ENCODE data around the gene COBL.

The COBL gene

DNA sequence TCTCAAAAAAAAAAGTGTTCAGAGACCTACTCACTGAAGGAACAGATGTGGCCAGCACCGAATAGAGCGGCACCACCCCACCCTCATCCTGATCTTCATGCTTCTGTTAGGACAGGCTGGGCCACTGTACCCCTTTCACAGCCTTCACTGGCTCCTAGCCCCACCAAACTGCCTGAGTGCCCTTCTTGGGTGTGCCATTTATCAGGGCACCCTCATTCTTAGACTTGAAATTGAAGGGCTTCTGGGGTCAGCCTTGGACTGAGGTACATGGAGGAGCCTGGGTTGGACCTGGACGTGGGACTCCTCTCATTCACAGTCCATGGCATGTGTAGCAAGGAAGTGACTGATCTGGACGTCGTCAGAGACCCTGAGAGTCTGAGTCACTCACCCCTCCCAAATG, 190.3 kb downstream of the COBL start:
- Histone ChIP-seq H3K79me2 (no peaks in the 10 kb centered on the region), H3K27me3 (ENCODE audit: control insufficient read depth, insufficient read depth, low read length) (no peaks in the 10 kb centered on the region), H3K9me3 (ENCODE audit: control insufficient read depth, low read length) (no peaks in the 10 kb centered on the region), H3K4me2 (ENCODE audit: low read length) (no peak overlapping the region), H2AFZ (no peak overlapping the region), H3K4me3 (ENCODE audit: low read depth, low read length) (no peak overlapping the region), H3K36me3 (ENCODE audit: control insufficient read depth, insufficient read depth, low read length) (no peaks in the 10 kb centered on the region), H3K4me1 (peaks cover 17% of the 10 kb centered on the region), H3K27ac (no peak overlapping the region), H3K9ac (no peak overlapping the region)
- TF ChIP-seq CTCF (IDR thresholded peaks at IDR 0.05) = no peak

GRCh38 chr7:51124321-51124720, 192.3 kb downstream of the COBL start:
- Histone ChIP-seq H3K4me1 (peaks cover 17% of the 10 kb centered on the region), H3K9me3 (ENCODE audit: control insufficient read depth, low read length) (no peaks in the 10 kb centered on the region), H2AFZ (no peak overlapping the region), H3K9ac (no peak overlapping the region), H3K79me2 (no peaks in the 10 kb centered on the region), H3K27ac (no peak overlapping the region), H3K27me3 (ENCODE audit: control insufficient read depth, insufficient read depth, low read length) (no peaks in the 10 kb centered on the region), H3K4me2 (ENCODE audit: low read length) (no peak overlapping the region), H3K4me3 (ENCODE audit: low read depth, low read length) (no peak overlapping the region), H3K36me3 (ENCODE audit: control insufficient read depth, insufficient read depth, low read length) (no peaks in the 10 kb centered on the region)
- no peak for TF ChIP-seq CTCF (IDR thresholded peaks at IDR 0.05)

GRCh38 chr7:51123322-51124019, 193.1 kb downstream of the COBL start:
- H3K36me3 ChIP-seq (ENCODE audit: control insufficient read depth, insufficient read depth, low read length) = no peaks in the 10 kb centered on the region
- no peak overlapping the region for H3K4me3 ChIP-seq (ENCODE audit: low read depth, low read length)
- H3K27ac ChIP-seq = peak overlapping the region; percentile 43
- no peak for TF ChIP-seq CTCF (IDR thresholded peaks at IDR 0.05)
- H3K9me3 ChIP-seq (ENCODE audit: control insufficient read depth, low read length) = no peaks in the 10 kb centered on the region
- no peak overlapping the region for H2AFZ ChIP-seq
- no peaks in the 10 kb centered on the region for H3K79me2 ChIP-seq
- H3K4me1 ChIP-seq = peaks cover 17% of the 10 kb centered on the region
- H3K4me2 ChIP-seq (ENCODE audit: low read length) = no peak overlapping the region
- no peaks in the 10 kb centered on the region for H3K27me3 ChIP-seq (ENCODE audit: control insufficient read depth, insufficient read depth, low read length)
- H3K9ac ChIP-seq = no peak overlapping the region

DNA sequence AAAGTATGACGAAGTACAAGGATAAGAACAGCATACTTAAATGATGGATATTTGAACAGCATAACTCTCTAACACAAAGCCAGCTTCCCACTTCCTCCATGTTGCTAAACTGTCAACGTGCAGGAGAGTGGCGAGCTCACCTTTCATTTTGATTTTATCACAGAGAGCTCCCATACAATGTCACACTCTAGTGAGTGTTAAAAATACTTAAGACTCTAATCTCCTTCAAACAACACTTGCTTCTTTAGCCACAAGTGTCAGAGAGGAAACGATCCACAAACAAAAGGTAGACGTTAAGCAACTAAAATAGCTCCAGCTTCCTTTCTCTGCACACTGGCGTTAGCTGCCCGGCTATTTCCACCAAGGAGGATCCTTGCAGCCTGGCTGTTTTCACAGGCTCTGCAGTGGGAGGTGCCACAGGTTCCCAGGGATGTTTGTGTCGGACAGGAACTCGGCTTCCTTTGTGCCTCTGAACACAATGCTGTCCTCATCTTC, 194.6 kb downstream of the COBL start:
- Histone ChIP-seq H3K4me2 (ENCODE audit: low read length) (peak overlapping the region; percentile 32), H3K27me3 (ENCODE audit: control insufficient read depth, insufficient read depth, low read length) (no peaks in the 10 kb centered on the region), H3K4me1 (peaks cover 17% of the 10 kb centered on the region), H3K79me2 (no peaks in the 10 kb centered on the region), H2AFZ (no peak overlapping the region), H3K4me3 (ENCODE audit: low read depth, low read length) (no peak overlapping the region), H3K36me3 (ENCODE audit: control insufficient read depth, insufficient read depth, low read length) (no peaks in the 10 kb centered on the region), H3K9ac (no peak overlapping the region), H3K27ac (peak overlapping the region; percentile 47), H3K9me3 (ENCODE audit: control insufficient read depth, low read length) (no peaks in the 10 kb centered on the region)
- TF ChIP-seq CTCF (IDR thresholded peaks at IDR 0.05) = no peak
